ENCODE results near the gene ANAPC13.

The ANAPC13 gene

GRCh38 chr3:134481166-134481565 is 4.6 kb downstream of the ANAPC13 start:
- no peak for DNase-seq

GRCh38 chr3:134480546-134480945 is 5.2 kb downstream of the ANAPC13 start:
- DNase-seq: no peak

- DNase-seq: no peak
Observed at GRCh38 chr3:134477938-134478337, 7.8 kb downstream of the ANAPC13 start.

- DNase-seq: no peak
Observed at GRCh38 chr3:134477002-134477401, 8.8 kb downstream of the ANAPC13 start.

- no peak for DNase-seq
Observed at GRCh38 chr3:134476306-134476705, 9.5 kb downstream of the ANAPC13 start.

- DNase-seq: no peak
Observed at GRCh38 chr3:134474956-134475355, 10.8 kb downstream of the ANAPC13 start.

GRCh38 chr3:134473868-134474546 is 11.8 kb downstream of the ANAPC13 start:
- peak; percentile 96 for DNase-seq

- no peak for DNase-seq
Observed at GRCh38 chr3:134472831-134473230, 13.0 kb downstream of the ANAPC13 start.

- peak; percentile 49 for DNase-seq
Observed at GRCh38 chr3:134471521-134472193, 14.1 kb downstream of the ANAPC13 start.

- DNase-seq: no peak
Observed at GRCh38 chr3:134468519-134468918, 17.3 kb downstream of the ANAPC13 start.

GRCh38 chr3:134466331-134466730 is 19.5 kb downstream of the ANAPC13 start:
- no peak for DNase-seq

- DNase-seq: no peak
Observed at GRCh38 chr3:134464689-134465365, 21.0 kb downstream of the ANAPC13 start.

- no peak for DNase-seq
Observed at GRCh38 chr3:134464064-134464688, 21.6 kb downstream of the ANAPC13 start.

GRCh38 chr3:134463676-134464063 is 22.1 kb downstream of the ANAPC13 start:
- peak; percentile 17 for DNase-seq

- DNase-seq: no peak
Observed at GRCh38 chr3:134462331-134462941, 23.3 kb downstream of the ANAPC13 start.

GRCh38 chr3:134460965-134461364 is 24.8 kb downstream of the ANAPC13 start:
- no peak for DNase-seq

- DNase-seq: peak; percentile 55
Observed at GRCh38 chr3:134459562-134459961, 26.2 kb downstream of the ANAPC13 start.

GRCh38 chr3:134458406-134458945 is 27.3 kb downstream of the ANAPC13 start:
- peak; percentile 27 for DNase-seq

GRCh38 chr3:134457376-134458074 is 28.3 kb downstream of the ANAPC13 start:
- DNase-seq: no peak

- DNase-seq: peak; percentile 65
Observed at GRCh38 chr3:134453631-134454030, 32.2 kb downstream of the ANAPC13 start.

GRCh38 chr3:134449951-134450350 is 35.8 kb downstream of the ANAPC13 start:
- peak; percentile 82 for DNase-seq

- DNase-seq: peak; percentile 80
Observed at GRCh38 chr3:134449277-134449676, 36.5 kb downstream of the ANAPC13 start.
